ENCODE measurements around the gene CPNE7.
A peak's percentile ranks its signal among the peaks of the same experiment; 100 is the strongest.

CPNE7 gene

GRCh38 chr16:89620406-89620841, 44.9 kb downstream of the CPNE7 start:
- DNase-seq = no peak
- no peak for TF ChIP-seq CTCF (IDR thresholded peaks at IDR 0.05; ENCODE audit: low read depth, low read length, missing control alignments)
- Histone ChIP-seq H3K27me3 (replicated peaks) (no peaks in the 10 kb centered on the region), H3K36me3 (replicated peaks) (no peaks in the 10 kb centered on the region), H3K4me3 (ENCODE audit: low read depth, low read length) (no peak overlapping the region), H3K27ac (no peak overlapping the region)
- in situ Hi-C loops (cut with HindIII; ENCODE audit: low pct_ligation_motif_present, low sequenced_read_pairs) = no loop called here

GRCh38 chr16:89621136-89621697, 45.7 kb downstream of the CPNE7 start:
- Histone ChIP-seq H3K27ac (no peak overlapping the region), H3K27me3 (replicated peaks) (no peaks in the 10 kb centered on the region), H3K4me3 (ENCODE audit: low read depth, low read length) (no peak overlapping the region), H3K36me3 (replicated peaks) (no peaks in the 10 kb centered on the region)
- in situ Hi-C loops (cut with HindIII; ENCODE audit: low pct_ligation_motif_present, low sequenced_read_pairs) = no loop called here
- TF ChIP-seq CTCF (IDR thresholded peaks at IDR 0.05; ENCODE audit: low read depth, low read length, missing control alignments) = no peak
- DNase-seq = no peak

GRCh38 chr16:89621698-89622409, 46.3 kb downstream of the CPNE7 start:
- DNase-seq = no peak
- H3K27ac ChIP-seq = no peak overlapping the region
- no peaks in the 10 kb centered on the region for H3K27me3 ChIP-seq (replicated peaks)
- in situ Hi-C loops (cut with HindIII; ENCODE audit: low pct_ligation_motif_present, low sequenced_read_pairs) = no loop called here
- no peak for TF ChIP-seq CTCF (IDR thresholded peaks at IDR 0.05; ENCODE audit: low read depth, low read length, missing control alignments)
- H3K4me3 ChIP-seq (ENCODE audit: low read depth, low read length) = no peak overlapping the region
- H3K36me3 ChIP-seq (replicated peaks) = no peaks in the 10 kb centered on the region

- no peak overlapping the region for H3K27ac ChIP-seq
- H3K27me3 ChIP-seq (replicated peaks) = no peaks in the 10 kb centered on the region
- DNase-seq = peak; percentile 16
- no peaks in the 10 kb centered on the region for H3K36me3 ChIP-seq (replicated peaks)
- in situ Hi-C loops (cut with HindIII; ENCODE audit: low pct_ligation_motif_present, low sequenced_read_pairs) = no loop called here
- no peak overlapping the region for H3K4me3 ChIP-seq (ENCODE audit: low read depth, low read length)
- TF ChIP-seq CTCF (IDR thresholded peaks at IDR 0.05; ENCODE audit: low read depth, low read length, missing control alignments) = no peak
Measured at GRCh38 chr16:89623511-89624261, 48.1 kb downstream of the CPNE7 start.

- DNase-seq = no peak
- Histone ChIP-seq H3K4me3 (ENCODE audit: low read depth, low read length) (no peak overlapping the region), H3K27me3 (replicated peaks) (no peaks in the 10 kb centered on the region), H3K36me3 (replicated peaks) (no peaks in the 10 kb centered on the region), H3K27ac (no peak overlapping the region)
- in situ Hi-C loops (cut with HindIII; ENCODE audit: low pct_ligation_motif_present, low sequenced_read_pairs) = no loop called here
- TF ChIP-seq CTCF (IDR thresholded peaks at IDR 0.05; ENCODE audit: low read depth, low read length, missing control alignments) = no peak
Measured at GRCh38 chr16:89624777-89625761, 49.5 kb downstream of the CPNE7 start.

Measured in brain microvascular endothelial cell (primary cell).